Left lobe of liver (tissue), 2 donors: ENCODE data around the gene OR6S1. TPM values are rescaled to one million over a fixed set of nuclear protein-coding genes. Genes with fewer than 3 reads are reported as not detected.
A peak's percentile ranks its signal among the peaks of the same experiment; 100 is the strongest.

Source experiments
- ATAC-seq: fragments of 200-7000 bp; cut with Tn5 transposase; one replicate; pipeline ENCODE4 v1.9.1; 2020; ENCODE audit warnings: mild to moderate bottlenecking, moderate library complexity
- DNase-seq: peaks from one replicate; pipeline ENCODE4 v3.0.0-alpha.2; 2020; ENCODE audit warnings: low spot score
- total RNA-seq: library from RNA; stranded (reverse); gene quantifications from one replicate; pipeline ENCODE4 v1.2.1, GENCODE V29; 2021
- donor health status: DM: no; HTN: no; CAD: no; lungs with moderate emphysema.
- donor health status: DM: no; HTN: yes; CAD: no.

The OR6S1 gene
- not detected for total RNA-seq

- no peak for ATAC-seq
- DNase-seq: no peak
Measured at GRCh38 chr14:20641591-20641990, at the start of gene OR6S1. Gene OR6S1, minus strand, starts transcription at chr14:20641691. Its CDS starts 0 bp downstream, at chr14:20641691.

GRCh38 chr14:20690848-20691640 is 49.6 kb upstream of the OR6S1 start:
- DNase-seq (no peak), ATAC-seq (peak; percentile 72)

GRCh38 chr14:20688167-20688839 is 46.8 kb upstream of the OR6S1 start, which contains the start of gene ANG:
Gene ANG, plus strand, starts transcription at chr14:20688764. Its CDS starts 4,801 bp downstream, at chr14:20693565.
- ATAC-seq: peak; percentile 43
- DNase-seq: peak; percentile 75

GRCh38 chr14:20687362-20688166 is 46.1 kb upstream of the OR6S1 start:
- DNase-seq: no peak

GRCh38 chr14:20686386-20687143 is 45.1 kb upstream of the OR6S1 start:
- DNase-seq: peak; percentile 81
- ATAC-seq: no peak

More at GRCh38 chr14:20687362-20688166, 46.1 kb upstream of the OR6S1 start:
- ATAC-seq: no peak

- peak; percentile 22 for ATAC-seq
- peak; percentile 81 for DNase-seq
Measured at GRCh38 chr14:20684662-20685456, 43.4 kb upstream of the OR6S1 start.

- ATAC-seq: peak; percentile 57
- DNase-seq: peak; percentile 91
Measured at GRCh38 chr14:20683891-20684661, 42.6 kb upstream of the OR6S1 start, which contains the start of gene RNASE4. Gene RNASE4, plus strand, starts transcription at chr14:20684560. Its CDS starts 14,812 bp downstream, at chr14:20699372.

GRCh38 chr14:20683125-20683890 is 41.8 kb upstream of the OR6S1 start:
- DNase-seq (peak; percentile 70), ATAC-seq (peak; percentile 6)

GRCh38 chr14:20682435-20683124 is 41.1 kb upstream of the OR6S1 start:
- peak; percentile 66 for ATAC-seq
- DNase-seq: peak; percentile 89

GRCh38 chr14:20682127-20682434 is 40.6 kb upstream of the OR6S1 start:
- no peak for DNase-seq

GRCh38 chr14:20681348-20682126 is 40.0 kb upstream of the OR6S1 start:
- ATAC-seq (peak; percentile 19), DNase-seq (peak; percentile 86)

More at GRCh38 chr14:20682127-20682434, 40.6 kb upstream of the OR6S1 start:
- ATAC-seq: no peak

GRCh38 chr14:20680843-20681347 is 39.4 kb upstream of the OR6S1 start:
- ATAC-seq (peak; percentile 18), DNase-seq (no peak)

GRCh38 chr14:20680363-20680762 is 38.9 kb upstream of the OR6S1 start:
- ATAC-seq: no peak
- no peak for DNase-seq

- DNase-seq (no peak), ATAC-seq (no peak)
Measured at GRCh38 chr14:20679907-20680306, 38.4 kb upstream of the OR6S1 start.

- DNase-seq (peak; percentile 21), ATAC-seq (no peak)
Measured at GRCh38 chr14:20676072-20676471, 34.6 kb upstream of the OR6S1 start.

- no peak for DNase-seq
- no peak for ATAC-seq
Measured at GRCh38 chr14:20675669-20676068, 34.2 kb upstream of the OR6S1 start.
